ENCODE data around the gene MRPL51. TPM values are rescaled to one million over a fixed set of nuclear protein-coding genes. Genes with fewer than 3 reads are reported as not detected.
A peak's percentile ranks its signal among the peaks of the same experiment; 100 is the strongest.

MRPL51 gene
- total and polyA plus RNA-seq, 9 of the 15 experiments (the other 6 are each of a cell fraction or from before 2014, with no cell fraction given) = 127 to 727 (median 208) TPM

- no TSS peak for BruUV-seq (replicated peaks)
- ATAC-seq (no peak), DNase-seq (ENCODE audit: extremely low read depth in 1 of 4, low spot score in 3 of 4) (no peak), FAIRE-seq (no peak)
- Histone ChIP-seq H4K20me1 (replicated peaks; ENCODE audit: control insufficient read depth, insufficient read depth, low read length) (no peaks in the 10 kb centered on the region), H3K9me1 (ENCODE audit: control insufficient read depth, insufficient read depth, low read length) (no peaks in the 10 kb centered on the region), H2AFZ (ENCODE audit: low read depth, low read length) (no peak overlapping the region), H3K79me2 (ENCODE audit: control insufficient read depth, insufficient read depth, low read length) (peaks cover 9% of the 10 kb centered on the region; the same call in 2 of the 3 replicates), H3K4me1 (replicated peaks in 1 of 2; ENCODE audit: control insufficient read depth in 2 of 2, insufficient read depth in 2 of 2, low read length in 2 of 2) (peaks cover 7 to 10% of the 10 kb centered on the region in 2 experiments; a peak in 4 of 5 replicates), H3K27me3 (ENCODE audit: control insufficient read depth in 2 of 2, insufficient read depth in 2 of 2, low read length in 2 of 2) (no peaks in the 10 kb centered on the region), H3K4me3 (no peak overlapping the region), H3K36me3 (ENCODE audit: control insufficient read depth, insufficient read depth, low read length) (peaks cover 94% of the 10 kb centered on the region), H3K4me2 (ENCODE audit: insufficient read depth, low read length) (no peak overlapping the region), H3K9me3 (replicated peaks; ENCODE audit: control insufficient read depth, insufficient read depth, low read depth, low read length) (no peaks in the 10 kb centered on the region), H3K27ac (ENCODE audit: extremely low read depth, low read depth, low read length) (no peak overlapping the region), H3K9ac (ENCODE audit: insufficient read depth in 1 of 2, low read depth in 2 of 2, low read length in 2 of 2) (no peak overlapping the region)
- ChIA-PET POLR2A (no interaction called here), CTCF (ENCODE audit: low intra/inter-chr PET ratio) (no interaction called here)
- intact Hi-C loops (cut with micrococcal nuclease) (no loop called here), in situ Hi-C loops (cut with MboI) (no loop called here)
- TF ChIP-seq ZNF316 (IDR thresholded peaks at IDR 0.05) (peak; percentile 20; the same call in 1 of the 2 replicates), POLR3G (IDR thresholded peaks at IDR 0.05; ENCODE audit: extremely low read depth, insufficient read length, insufficient replicate concordance) (no peak), NCOA1 (IDR thresholded peaks at IDR 0.05; ENCODE audit: low read depth) (no peak), ZNF511 (CRISPR knock-in tag; IDR thresholded peaks at IDR 0.05) (no peak), ESRRA (IDR thresholded peaks at IDR 0.05; ENCODE audit: borderline replicate concordance, low read depth) (no peak), PURB (CRISPR knock-in tag; IDR thresholded peaks at IDR 0.05; ENCODE audit: low read depth) (no peak)
- WGBS (ENCODE audit: insufficient coverage, low coverage, missing lambda C conversion rate) = 86% methylated on average over 4 of the region's 4 CpGs
Measured at GRCh38 chr12:6527711-6528110, 34.6 kb upstream of the MRPL51 start.
